ENCODE measurements around the gene GATA5. TPM values are rescaled to one million over a fixed set of nuclear protein-coding genes. Genes with fewer than 3 reads are reported as not detected.

Gene GATA5
- total RNA-seq, 1 donor from 2014 or later = not detected

GRCh38 chr20:62445553-62446340, 30.0 kb downstream of the GATA5 start:
- no peaks in the 10 kb centered on the region for H3K36me3 ChIP-seq
- H3K4me1 ChIP-seq = no peaks in the 10 kb centered on the region
- H3K27ac ChIP-seq = no peak overlapping the region
- no peak overlapping the region for H3K4me3 ChIP-seq
- no peaks in the 10 kb centered on the region for H3K27me3 ChIP-seq
- no peaks in the 10 kb centered on the region for H3K9me3 ChIP-seq
- DNase-seq (ENCODE audit: low spot score in 2 of 2) = no peak
- intact Hi-C loops (cut with DNase I) = no loop called here
- TF ChIP-seq, protein P1, sequence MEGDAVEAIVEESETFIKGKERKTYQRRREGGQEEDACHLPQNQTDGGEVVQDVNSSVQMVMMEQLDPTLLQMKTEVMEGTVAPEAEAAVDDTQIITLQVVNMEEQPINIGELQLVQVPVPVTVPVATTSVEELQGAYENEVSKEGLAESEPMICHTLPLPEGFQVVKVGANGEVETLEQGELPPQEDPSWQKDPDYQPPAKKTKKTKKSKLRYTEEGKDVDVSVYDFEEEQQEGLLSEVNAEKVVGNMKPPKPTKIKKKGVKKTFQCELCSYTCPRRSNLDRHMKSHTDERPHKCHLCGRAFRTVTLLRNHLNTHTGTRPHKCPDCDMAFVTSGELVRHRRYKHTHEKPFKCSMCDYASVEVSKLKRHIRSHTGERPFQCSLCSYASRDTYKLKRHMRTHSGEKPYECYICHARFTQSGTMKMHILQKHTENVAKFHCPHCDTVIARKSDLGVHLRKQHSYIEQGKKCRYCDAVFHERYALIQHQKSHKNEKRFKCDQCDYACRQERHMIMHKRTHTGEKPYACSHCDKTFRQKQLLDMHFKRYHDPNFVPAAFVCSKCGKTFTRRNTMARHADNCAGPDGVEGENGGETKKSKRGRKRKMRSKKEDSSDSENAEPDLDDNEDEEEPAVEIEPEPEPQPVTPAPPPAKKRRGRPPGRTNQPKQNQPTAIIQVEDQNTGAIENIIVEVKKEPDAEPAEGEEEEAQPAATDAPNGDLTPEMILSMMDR (IDR thresholded peaks at IDR 0.05) = no peak

DNA sequence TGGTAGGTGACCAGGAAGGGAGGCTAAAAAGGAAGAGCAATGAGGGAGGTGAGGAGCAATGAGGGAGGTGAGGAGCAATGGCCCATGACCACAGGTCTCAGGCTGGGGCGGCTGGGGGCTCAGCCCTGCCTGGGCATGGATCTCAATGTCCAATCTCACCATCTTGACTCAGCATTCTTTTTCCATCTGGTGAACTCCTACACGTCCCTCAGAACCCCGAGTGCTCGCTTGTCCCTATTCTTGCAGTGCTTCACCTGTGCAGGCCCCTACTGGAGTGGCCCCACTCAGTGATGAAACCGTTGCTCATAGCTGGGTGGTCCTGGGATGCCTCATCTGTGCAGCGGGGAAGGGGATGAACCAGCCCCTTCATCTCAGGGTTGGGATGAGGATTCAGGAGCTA, 31.5 kb downstream of the GATA5 start:
- Histone ChIP-seq H3K9me3 (no peaks in the 10 kb centered on the region), H3K36me3 (no peaks in the 10 kb centered on the region), H3K27ac (no peak overlapping the region), H3K4me1 (no peaks in the 10 kb centered on the region), H3K4me3 (no peak overlapping the region), H3K27me3 (no peaks in the 10 kb centered on the region)
- intact Hi-C loops (cut with DNase I) = no loop called here
- no peak for DNase-seq (ENCODE audit: low spot score in 2 of 2)
- TF ChIP-seq, protein P1 (IDR thresholded peaks at IDR 0.05) = no peak

DNA sequence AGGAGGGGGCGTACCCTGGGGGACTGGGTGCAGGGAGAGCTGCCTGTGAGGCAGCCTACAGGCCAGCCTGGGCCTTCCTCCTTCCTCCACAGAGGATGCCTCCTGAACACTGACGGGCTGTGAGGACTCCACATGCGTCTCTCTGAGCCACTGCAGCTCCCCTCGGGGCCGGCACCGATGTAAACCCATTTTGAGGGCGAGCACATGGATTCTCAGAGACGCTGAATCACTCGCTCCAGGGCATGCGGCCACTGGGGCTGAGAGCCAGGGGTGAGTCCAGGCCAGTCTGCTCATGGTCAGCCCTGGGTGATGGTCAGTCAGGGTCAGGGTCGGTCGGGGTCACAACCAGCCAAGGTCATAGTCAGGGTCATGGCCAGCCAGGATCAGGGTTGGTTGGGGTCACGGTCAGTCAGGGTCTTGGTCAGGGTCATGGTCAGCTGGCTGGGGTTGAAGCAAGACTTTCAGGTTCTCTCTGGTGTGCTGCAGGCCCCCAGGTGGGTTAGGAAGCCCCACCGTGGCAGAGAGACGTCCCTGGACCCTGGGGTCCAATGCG, 33.7 kb downstream of the GATA5 start:
- H3K27me3 ChIP-seq = no peaks in the 10 kb centered on the region
- no peak for DNase-seq (ENCODE audit: low spot score in 2 of 2)
- intact Hi-C loops (cut with DNase I) = no loop called here

DNA sequence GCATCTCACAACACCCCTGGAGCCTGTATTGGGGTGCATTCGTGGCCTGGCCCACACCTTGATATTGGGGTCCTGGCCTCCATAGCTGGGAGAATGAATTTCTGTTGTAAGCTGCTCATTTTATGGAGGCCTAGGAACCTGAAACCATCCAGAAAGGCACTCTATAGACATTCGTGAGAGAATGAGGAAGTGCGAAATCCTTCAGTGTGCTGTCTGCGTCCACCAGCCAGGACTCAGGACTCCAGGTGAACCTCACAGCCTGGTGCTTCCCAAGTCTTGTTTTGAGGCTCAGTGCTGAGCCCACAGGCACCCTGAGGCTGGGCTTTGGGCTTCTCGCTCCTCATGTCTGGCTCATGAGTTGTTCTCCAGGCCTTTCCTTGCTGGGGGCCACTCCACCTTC, 36.6 kb downstream of the GATA5 start:
- Histone ChIP-seq H3K27me3 (no peaks in the 10 kb centered on the region), H3K4me1 (peaks cover 0 to 5% of the 10 kb centered on the region in 2 donors), H3K9me3 (no peaks in the 10 kb centered on the region), H3K27ac (no peak overlapping the region), H3K4me3 (no peak overlapping the region), H3K36me3 (no peaks in the 10 kb centered on the region)
- intact Hi-C loops (cut with DNase I) = no loop called here
- TF ChIP-seq, protein P1 (IDR thresholded peaks at IDR 0.05) = no peak
- DNase-seq (ENCODE audit: low spot score in 2 of 2) = no peak

More for the DNA sequence above, 33.7 kb downstream of the GATA5 start:
- no peak overlapping the region for H3K4me3 ChIP-seq
- TF ChIP-seq, protein P1 (IDR thresholded peaks at IDR 0.05) = no peak
- no peaks in the 10 kb centered on the region for H3K4me1 ChIP-seq
- H3K36me3 ChIP-seq = no peaks in the 10 kb centered on the region
- H3K9me3 ChIP-seq = no peaks in the 10 kb centered on the region
- no peak overlapping the region for H3K27ac ChIP-seq

- intact Hi-C loops (cut with DNase I) = no loop called here
- no peak for DNase-seq (ENCODE audit: low spot score in 2 of 2)
- Histone ChIP-seq H3K27me3 (no peaks in the 10 kb centered on the region), H3K4me1 (peaks cover 0 to 11% of the 10 kb centered on the region in 2 donors), H3K9me3 (no peaks in the 10 kb centered on the region), H3K4me3 (no peak overlapping the region), H3K36me3 (no peaks in the 10 kb centered on the region), H3K27ac (no peak overlapping the region)
- TF ChIP-seq, protein P1 (IDR thresholded peaks at IDR 0.05) = no peak
Measured at GRCh38 chr20:62437927-62438326, 37.9 kb downstream of the GATA5 start.

Data from ascending aorta (tissue), 2 donors.